ENCODE data around the gene TRAK1.

TRAK1 gene

DNA sequence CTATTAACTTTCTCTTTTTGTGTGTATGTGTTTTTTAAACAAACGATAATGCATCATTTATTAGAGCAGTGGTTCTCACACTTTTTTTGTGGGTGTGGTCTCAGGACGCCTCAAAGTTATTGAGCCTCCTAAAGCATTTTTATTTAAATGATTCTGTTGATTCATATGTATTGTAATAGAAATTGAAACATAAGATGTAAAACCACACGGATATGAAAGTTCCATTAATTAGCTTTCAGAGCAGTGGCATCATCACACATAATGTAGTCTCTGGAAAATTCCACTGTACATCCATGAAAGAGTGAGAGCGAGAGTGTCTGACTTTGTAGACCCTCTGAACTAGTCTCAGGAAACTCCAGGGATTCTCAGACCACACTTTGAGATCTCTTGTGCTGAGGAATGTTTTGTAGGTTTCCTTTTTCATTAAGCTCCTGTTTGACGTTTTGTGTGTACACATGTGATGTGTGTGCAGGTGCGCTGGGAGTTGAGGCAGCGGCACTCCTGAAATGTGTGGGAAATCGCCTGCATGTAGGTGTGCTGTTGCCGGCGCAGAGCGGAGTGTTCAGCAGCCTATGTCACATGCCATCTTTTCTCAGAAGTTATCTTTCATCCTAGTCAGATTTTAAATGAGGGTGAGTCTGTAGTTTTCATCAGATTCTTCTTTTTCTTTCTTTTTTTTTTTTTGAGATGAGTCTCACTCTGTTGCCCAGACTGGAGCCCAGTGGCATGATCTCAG lies 5.3 kb upstream of the TRAK1 start:
- no peak overlapping the region for H3K4me3 ChIP-seq (ENCODE audit: low read depth in 1 of 2, low read length in 2 of 2)
- peaks cover 18% of the 10 kb centered on the region for H3K36me3 ChIP-seq (ENCODE audit: insufficient read depth, low read length)
- no peaks in the 10 kb centered on the region for H3K27me3 ChIP-seq (ENCODE audit: control insufficient read depth in 1 of 2, insufficient read depth in 2 of 2, low read length in 2 of 2)
- no peak overlapping the region for H3K27ac ChIP-seq (ENCODE audit: low read depth, low read length)
- H3K9me3 ChIP-seq (ENCODE audit: low read length), result no peaks in the 10 kb centered on the region
- peaks cover 33% of the 10 kb centered on the region for H3K4me1 ChIP-seq (ENCODE audit: insufficient read depth, low read length)
- no peak overlapping the region for H3K9ac ChIP-seq (ENCODE audit: low read length)

DNA sequence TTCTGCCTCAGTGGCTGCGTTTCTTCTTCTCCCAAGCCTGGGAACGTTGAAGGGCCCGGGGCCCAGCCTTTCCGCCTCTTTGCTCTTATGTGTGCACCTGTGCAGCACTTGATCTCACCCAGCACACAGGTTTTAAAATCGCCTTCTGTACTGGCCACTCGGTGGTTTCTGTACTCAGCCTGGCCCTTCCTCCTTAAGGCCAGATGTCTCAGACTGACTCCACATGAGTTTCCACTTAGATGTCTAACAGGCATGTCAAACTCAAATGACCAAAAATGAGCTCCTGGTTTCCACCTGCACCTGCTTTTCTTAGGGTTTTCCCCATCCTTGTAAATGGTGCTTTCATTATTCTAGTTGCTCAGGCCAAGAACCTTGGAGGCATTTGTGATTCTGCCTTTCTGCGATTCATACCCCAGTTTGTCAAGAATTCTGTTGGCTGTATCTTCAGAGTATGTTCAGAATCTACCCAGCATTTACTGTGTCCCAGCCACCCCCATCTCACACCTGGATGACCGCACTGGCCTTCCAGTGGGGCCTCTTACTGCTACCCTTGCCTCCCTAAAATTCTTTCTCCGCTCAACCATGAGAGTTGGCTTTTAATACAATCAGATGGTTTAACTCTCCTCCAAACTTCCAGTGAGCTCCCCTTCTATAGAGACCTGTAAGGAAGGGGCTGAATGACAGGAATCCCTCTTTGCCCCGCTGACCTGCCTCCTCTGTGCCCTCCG lies 2.2 kb upstream of the TRAK1 start:
- no peak overlapping the region for H3K27ac ChIP-seq (ENCODE audit: low read depth, low read length)
- H3K9me3 ChIP-seq (ENCODE audit: low read length), result no peaks in the 10 kb centered on the region
- H3K4me1 ChIP-seq (ENCODE audit: insufficient read depth, low read length), result peaks cover 25% of the 10 kb centered on the region
- no peak overlapping the region for H3K4me3 ChIP-seq (ENCODE audit: low read depth in 1 of 2, low read length in 2 of 2)
- no peak overlapping the region for H3K9ac ChIP-seq (ENCODE audit: low read length)
- no peaks in the 10 kb centered on the region for H3K27me3 ChIP-seq (ENCODE audit: control insufficient read depth in 1 of 2, insufficient read depth in 2 of 2, low read length in 2 of 2)
- peaks cover 18% of the 10 kb centered on the region for H3K36me3 ChIP-seq (ENCODE audit: insufficient read depth, low read length)

DNA sequence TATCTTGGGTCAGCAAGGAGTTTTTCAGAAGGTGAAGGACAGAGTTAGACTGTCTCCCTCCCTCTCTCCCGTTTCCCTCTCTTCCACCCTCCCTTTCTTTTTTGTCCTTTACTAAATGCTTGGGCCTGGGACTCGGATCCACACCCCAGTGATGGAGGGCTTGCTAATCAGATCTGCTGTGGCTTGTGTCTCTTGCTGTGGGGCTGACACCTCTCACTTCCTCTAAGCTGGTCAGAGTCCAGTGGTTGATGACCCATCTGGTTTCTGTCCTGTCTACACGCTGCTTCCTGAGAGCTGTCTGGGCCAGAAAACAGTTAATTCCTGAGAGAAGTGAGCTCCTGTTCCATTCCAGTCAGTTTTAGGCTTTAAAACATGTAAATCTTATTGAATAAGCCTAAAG lies 849 bp downstream of the TRAK1 start:
- Histone ChIP-seq H3K27ac (ENCODE audit: low read depth, low read length) (peak overlapping the region; percentile 51), H3K9ac (ENCODE audit: low read length) (no peak overlapping the region), H3K4me3 (ENCODE audit: low read depth in 1 of 2, low read length in 2 of 2) (peak overlapping the region in 1 of 2 donors; percentile 51), H3K27me3 (ENCODE audit: control insufficient read depth in 1 of 2, insufficient read depth in 2 of 2, low read length in 2 of 2) (no peaks in the 10 kb centered on the region), H3K36me3 (ENCODE audit: insufficient read depth, low read length) (peaks cover 18% of the 10 kb centered on the region), H3K9me3 (ENCODE audit: low read length) (no peaks in the 10 kb centered on the region), H3K4me1 (ENCODE audit: insufficient read depth, low read length) (peaks cover 28% of the 10 kb centered on the region)

DNA sequence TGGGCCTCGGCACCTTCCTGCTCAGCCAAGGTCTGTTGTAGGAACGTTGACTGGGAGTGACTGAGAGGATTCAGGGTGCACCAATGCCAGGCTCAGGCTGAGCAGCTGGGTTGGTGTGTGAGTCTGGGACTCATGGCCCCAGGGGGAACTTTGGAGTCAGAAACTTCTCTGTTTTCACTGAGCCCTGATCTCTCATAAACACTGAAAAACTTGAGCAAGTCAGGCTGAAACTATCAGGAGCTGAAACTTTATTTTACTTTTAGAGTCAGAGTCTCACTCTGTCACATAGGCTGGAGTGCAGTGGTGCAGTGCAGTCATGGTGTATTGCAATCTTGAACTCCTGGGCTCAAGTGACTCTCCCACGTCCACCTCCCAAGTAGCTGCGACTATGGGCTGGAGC lies 3.0 kb downstream of the TRAK1 start:
- Histone ChIP-seq H3K36me3 (ENCODE audit: insufficient read depth, low read length) (no peaks in the 10 kb centered on the region), H3K27ac (ENCODE audit: low read depth, low read length) (no peak overlapping the region), H3K9ac (ENCODE audit: low read length) (no peak overlapping the region), H3K4me1 (ENCODE audit: insufficient read depth, low read length) (peaks cover 45% of the 10 kb centered on the region), H3K9me3 (ENCODE audit: low read length) (no peaks in the 10 kb centered on the region), H3K4me3 (ENCODE audit: low read depth in 1 of 2, low read length in 2 of 2) (no peak overlapping the region), H3K27me3 (ENCODE audit: control insufficient read depth in 1 of 2, insufficient read depth in 2 of 2, low read length in 2 of 2) (no peaks in the 10 kb centered on the region)

DNA sequence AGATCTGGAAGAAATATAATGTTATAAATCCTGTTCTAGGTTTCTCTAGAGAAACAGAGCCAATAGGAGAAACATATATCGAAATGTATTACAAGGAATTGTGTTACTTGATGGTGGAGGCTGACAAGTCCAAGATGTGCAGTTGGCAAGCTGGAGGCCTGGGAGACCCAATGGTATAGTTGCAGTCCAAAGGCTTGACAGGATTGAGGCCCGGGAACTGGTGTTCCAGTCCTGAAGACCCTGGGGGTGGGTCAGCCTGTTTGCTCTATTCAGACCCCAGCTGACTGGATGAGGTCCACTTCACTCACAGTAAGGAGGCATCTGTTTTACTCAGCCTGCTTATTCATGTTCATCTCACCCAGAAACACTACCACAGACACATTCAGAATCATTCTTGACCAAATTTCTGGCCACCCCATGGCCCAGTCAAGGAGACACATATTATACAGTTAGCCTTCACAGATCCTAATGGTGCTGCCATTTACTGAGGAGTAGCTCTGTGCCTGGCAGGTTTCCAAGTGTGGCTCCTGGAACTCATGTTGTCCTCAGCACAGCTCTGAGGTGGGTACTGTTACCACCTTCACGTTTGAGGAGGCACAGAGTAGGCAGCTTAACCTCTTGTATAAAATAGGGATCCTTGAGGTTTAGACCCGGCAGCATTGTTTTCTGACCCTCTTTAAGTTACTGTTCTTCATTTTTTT lies 3.7 kb downstream of the TRAK1 start:
- no peak overlapping the region for H3K27ac ChIP-seq (ENCODE audit: low read depth, low read length)
- H3K4me1 ChIP-seq (ENCODE audit: insufficient read depth, low read length), result peaks cover 51% of the 10 kb centered on the region
- H3K9me3 ChIP-seq (ENCODE audit: low read length), result no peaks in the 10 kb centered on the region
- H3K36me3 ChIP-seq (ENCODE audit: insufficient read depth, low read length), result no peaks in the 10 kb centered on the region
- no peak overlapping the region for H3K4me3 ChIP-seq (ENCODE audit: low read depth in 1 of 2, low read length in 2 of 2)
- H3K27me3 ChIP-seq (ENCODE audit: control insufficient read depth in 1 of 2, insufficient read depth in 2 of 2, low read length in 2 of 2), result no peaks in the 10 kb centered on the region
- no peak overlapping the region for H3K9ac ChIP-seq (ENCODE audit: low read length)

DNA sequence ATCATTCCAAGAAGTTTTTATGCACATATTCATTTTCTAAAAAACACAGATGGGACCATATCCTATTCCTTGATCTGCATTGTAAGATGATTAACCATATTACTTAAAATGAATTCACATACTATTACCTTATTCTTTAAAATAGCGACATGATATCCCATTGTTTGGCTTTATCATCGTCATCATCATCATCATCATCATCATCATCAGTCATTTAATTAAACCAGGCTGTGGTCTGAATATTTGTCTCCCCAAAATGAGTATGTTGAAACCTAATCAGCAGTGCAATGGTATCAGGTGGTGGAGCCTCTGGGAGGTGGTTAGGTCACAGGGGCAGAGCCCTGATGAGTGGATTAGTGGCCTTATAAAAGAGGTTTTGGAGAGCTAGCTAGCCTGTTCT lies 4.4 kb downstream of the TRAK1 start:
- Histone ChIP-seq H3K27me3 (ENCODE audit: control insufficient read depth in 1 of 2, insufficient read depth in 2 of 2, low read length in 2 of 2) (no peaks in the 10 kb centered on the region), H3K27ac (ENCODE audit: low read depth, low read length) (no peak overlapping the region), H3K36me3 (ENCODE audit: insufficient read depth, low read length) (no peaks in the 10 kb centered on the region), H3K4me3 (ENCODE audit: low read depth in 1 of 2, low read length in 2 of 2) (no peak overlapping the region), H3K9me3 (ENCODE audit: low read length) (no peaks in the 10 kb centered on the region), H3K4me1 (ENCODE audit: insufficient read depth, low read length) (peaks cover 50% of the 10 kb centered on the region), H3K9ac (ENCODE audit: low read length) (no peak overlapping the region)

DNA sequence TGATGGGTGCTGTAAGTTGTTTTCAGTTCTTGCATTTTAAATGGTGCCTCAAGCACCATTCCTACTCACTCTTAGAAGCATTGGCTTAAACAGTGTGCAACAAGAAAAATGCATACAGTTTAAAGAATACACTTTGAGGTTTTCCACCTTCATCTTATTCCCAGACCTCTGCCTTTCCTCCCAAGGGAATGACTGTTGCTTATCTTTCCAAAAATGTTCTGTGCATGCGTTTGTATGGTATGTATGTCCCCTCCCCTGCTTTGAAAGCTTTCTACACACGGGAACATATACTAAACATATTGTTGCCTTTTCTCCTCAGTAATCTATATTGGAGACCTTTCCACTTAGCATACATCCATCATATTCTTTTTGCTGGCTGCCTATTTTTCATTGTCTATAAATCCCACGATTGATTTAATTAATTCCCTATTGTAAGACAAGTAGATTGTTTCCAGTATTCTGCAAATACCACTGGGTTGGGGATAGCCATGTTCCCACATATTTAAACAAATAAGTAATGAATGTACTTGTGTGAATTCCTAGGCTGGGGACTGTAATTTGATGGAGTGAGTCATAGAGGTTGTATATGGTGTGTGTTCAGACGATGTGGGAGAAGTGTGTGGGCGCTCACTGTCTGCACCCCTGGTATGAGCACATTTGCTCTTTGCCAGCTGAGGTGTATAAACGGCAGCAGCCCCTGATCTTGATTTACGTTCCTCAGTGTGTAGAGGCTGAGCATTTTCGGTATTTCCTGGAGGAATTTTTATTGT lies 5.8 kb downstream of the TRAK1 start:
- Histone ChIP-seq H3K9ac (ENCODE audit: low read length) (no peak overlapping the region), H3K4me1 (ENCODE audit: insufficient read depth, low read length) (peaks cover 46% of the 10 kb centered on the region), H3K27ac (ENCODE audit: low read depth, low read length) (no peak overlapping the region), H3K27me3 (ENCODE audit: control insufficient read depth in 1 of 2, insufficient read depth in 2 of 2, low read length in 2 of 2) (no peaks in the 10 kb centered on the region), H3K9me3 (ENCODE audit: low read length) (no peaks in the 10 kb centered on the region), H3K36me3 (ENCODE audit: insufficient read depth, low read length) (no peaks in the 10 kb centered on the region), H3K4me3 (ENCODE audit: low read depth in 1 of 2, low read length in 2 of 2) (no peak overlapping the region)

DNA sequence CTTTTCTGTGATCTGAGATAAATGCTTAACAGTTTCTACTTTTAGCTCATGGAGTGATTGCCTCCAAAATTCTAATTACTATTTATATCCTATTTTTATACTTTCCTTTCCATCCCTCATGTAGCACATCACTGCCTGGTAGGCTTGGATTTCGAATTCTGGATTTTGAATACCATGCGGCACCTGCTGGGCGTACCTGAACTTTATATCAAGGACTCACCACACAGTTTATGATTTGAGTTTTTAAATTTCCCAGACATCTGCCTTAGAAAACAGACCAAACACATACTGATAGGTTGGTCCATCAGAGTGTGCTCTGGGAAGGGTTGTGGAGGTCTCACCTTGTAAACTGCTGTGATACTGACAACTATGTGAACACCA lies 6.4 kb downstream of the TRAK1 start:
- H3K36me3 ChIP-seq (ENCODE audit: insufficient read depth, low read length), result no peaks in the 10 kb centered on the region
- H3K9me3 ChIP-seq (ENCODE audit: low read length), result no peaks in the 10 kb centered on the region
- H3K9ac ChIP-seq (ENCODE audit: low read length), result no peak overlapping the region
- no peak overlapping the region for H3K4me3 ChIP-seq (ENCODE audit: low read depth in 1 of 2, low read length in 2 of 2)
- no peak overlapping the region for H3K27ac ChIP-seq (ENCODE audit: low read depth, low read length)
- peaks cover 47% of the 10 kb centered on the region for H3K4me1 ChIP-seq (ENCODE audit: insufficient read depth, low read length)
- no peaks in the 10 kb centered on the region for H3K27me3 ChIP-seq (ENCODE audit: control insufficient read depth in 1 of 2, insufficient read depth in 2 of 2, low read length in 2 of 2)

DNA sequence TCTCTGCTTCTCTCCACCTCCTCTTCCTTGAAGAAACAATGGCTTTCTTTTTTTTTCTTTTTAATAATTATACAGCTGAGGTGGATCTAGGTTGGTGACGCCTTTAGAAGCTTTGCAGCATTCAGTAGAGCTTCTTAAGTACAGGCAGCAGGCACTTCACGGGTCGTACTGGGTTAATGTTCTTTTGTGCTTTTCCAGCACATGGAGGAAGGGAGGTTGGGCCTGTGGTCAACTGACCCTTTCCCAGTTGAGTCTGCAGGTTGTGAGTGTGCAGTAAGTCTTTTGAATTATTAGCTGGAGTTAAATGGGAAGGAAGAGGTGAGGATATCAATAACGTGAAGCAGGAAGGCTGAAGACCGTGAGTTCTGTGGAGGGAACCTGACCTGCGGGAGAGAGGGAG lies 7.0 kb downstream of the TRAK1 start:
- peaks cover 51% of the 10 kb centered on the region for H3K4me1 ChIP-seq (ENCODE audit: insufficient read depth, low read length)
- H3K27me3 ChIP-seq (ENCODE audit: control insufficient read depth in 1 of 2, insufficient read depth in 2 of 2, low read length in 2 of 2), result no peaks in the 10 kb centered on the region
- no peak overlapping the region for H3K4me3 ChIP-seq (ENCODE audit: low read depth in 1 of 2, low read length in 2 of 2)
- no peaks in the 10 kb centered on the region for H3K9me3 ChIP-seq (ENCODE audit: low read length)
- no peaks in the 10 kb centered on the region for H3K36me3 ChIP-seq (ENCODE audit: insufficient read depth, low read length)
- H3K9ac ChIP-seq (ENCODE audit: low read length), result no peak overlapping the region
- no peak overlapping the region for H3K27ac ChIP-seq (ENCODE audit: low read depth, low read length)

DNA sequence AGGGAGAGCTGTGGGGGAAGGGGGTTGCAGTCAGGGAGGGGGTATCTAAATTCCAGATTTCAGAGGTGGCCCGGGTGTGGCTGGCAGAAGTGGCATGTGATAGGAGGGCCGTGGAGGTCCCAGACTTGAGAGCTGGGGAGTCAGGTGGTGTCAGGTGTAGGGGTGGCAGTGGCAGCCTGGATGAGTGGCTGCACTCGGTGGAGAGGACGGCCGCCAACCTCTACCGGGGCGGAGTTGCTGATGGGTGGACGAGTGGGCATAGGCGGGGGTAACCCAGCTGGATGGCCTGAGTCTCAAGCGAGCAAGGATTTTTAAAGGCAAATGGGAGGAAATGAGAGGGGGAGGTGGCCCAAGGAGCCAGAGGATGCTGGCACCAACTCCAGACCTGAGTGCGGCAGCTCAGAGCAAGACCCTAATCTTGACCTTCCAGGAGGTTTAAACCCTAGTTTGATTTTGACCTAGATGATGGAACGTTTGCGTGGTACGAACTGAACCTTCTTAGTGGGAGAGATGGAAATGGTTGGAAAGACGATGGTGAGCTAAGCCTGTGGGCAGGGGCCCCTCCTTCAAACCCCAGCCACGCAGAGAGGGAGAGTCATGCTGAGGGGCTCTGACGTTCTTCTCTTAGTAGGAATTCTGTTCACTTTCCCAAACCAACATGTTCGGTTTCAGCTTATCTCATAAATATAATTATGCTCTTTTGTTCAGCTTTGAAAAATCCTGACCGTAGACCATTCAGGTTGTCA lies 8.0 kb downstream of the TRAK1 start:
- H3K9ac ChIP-seq (ENCODE audit: low read length), result no peak overlapping the region
- H3K27ac ChIP-seq (ENCODE audit: low read depth, low read length), result no peak overlapping the region
- no peak overlapping the region for H3K4me3 ChIP-seq (ENCODE audit: low read depth in 1 of 2, low read length in 2 of 2)
- H3K27me3 ChIP-seq (ENCODE audit: control insufficient read depth in 1 of 2, insufficient read depth in 2 of 2, low read length in 2 of 2), result no peaks in the 10 kb centered on the region
- no peaks in the 10 kb centered on the region for H3K9me3 ChIP-seq (ENCODE audit: low read length)
- no peaks in the 10 kb centered on the region for H3K36me3 ChIP-seq (ENCODE audit: insufficient read depth, low read length)
- H3K4me1 ChIP-seq (ENCODE audit: insufficient read depth, low read length), result peaks cover 51% of the 10 kb centered on the region
